ENCODE measurements around the gene PHF21A. TPM values are rescaled to one million over a fixed set of nuclear protein-coding genes. Genes with fewer than 3 reads are reported as not detected.

Gene PHF21A
- polyA plus RNA-seq, 1 donor (not counting 4 experiments of a cell fraction or from before 2014, with no cell fraction given) = 16.1 TPM

- no peak overlapping the region for H2AFZ ChIP-seq (ENCODE audit: control insufficient read depth, low read length)
- no peak overlapping the region for H3K4me2 ChIP-seq (ENCODE audit: control insufficient read depth, extremely low read depth, insufficient read depth, low read depth, low read length)
- DNase-seq (ENCODE audit: low read depth, low spot score) = no peak
- H3K27me3 ChIP-seq (ENCODE audit: control insufficient read depth, extremely low read depth, insufficient read depth, low read length) = no peaks in the 10 kb centered on the region
- no peak for FAIRE-seq
- no peak overlapping the region for H3K4me3 ChIP-seq (ENCODE audit: control insufficient read depth in 2 of 3, extremely low read depth in 1 of 3, insufficient read depth in 2 of 3, low read depth in 1 of 3, low read length in 3 of 3)
- H3K4me1 ChIP-seq (ENCODE audit: control insufficient read depth, extremely low read depth, insufficient read depth, low read length) = peaks cover 3% of the 10 kb centered on the region
- H4K20me1 ChIP-seq (ENCODE audit: control insufficient read depth, extremely low read depth, insufficient read depth, low read length) = no peaks in the 10 kb centered on the region
- H3K36me3 ChIP-seq (ENCODE audit: control insufficient read depth in 2 of 2, extremely low read depth in 1 of 2, insufficient read depth in 2 of 2, low read length in 2 of 2) = peaks cover 0 to 3% of the 10 kb centered on the region in 2 experiments
- dilution Hi-C loops (cut with MboI; ENCODE audit: extremely low pct_ligation_motif_present, low sequenced_read_pairs) = no loop called here
- H3K9ac ChIP-seq (ENCODE audit: control insufficient read depth, extremely low read depth, insufficient read depth, low read length) = no peak overlapping the region
- no peak for TF ChIP-seq EZH2 (IDR thresholded peaks at IDR 0.05; ENCODE audit: low read length)
- TF ChIP-seq CTCF (optimal IDR thresholded peaks at IDR 0.05 in 1 of 3, IDR thresholded peaks at IDR 0.05 in 1 of 3, conservative IDR thresholded peaks at IDR 0.05 in 1 of 3; ENCODE audit: extremely low read depth in 1 of 3, insufficient read depth in 2 of 3, low read length in 3 of 3) = no peak
- no peaks in the 10 kb centered on the region for H3K9me3 ChIP-seq (ENCODE audit: control insufficient read depth, low read depth, low read length)
- H3K79me2 ChIP-seq (ENCODE audit: control insufficient read depth, insufficient read depth, low read length) = no peaks in the 10 kb centered on the region
- peaks cover 2% of the 10 kb centered on the region for H3K9me1 ChIP-seq (ENCODE audit: control insufficient read depth, extremely low read depth, insufficient read depth, low read length)
- no peak overlapping the region for H3K27ac ChIP-seq (ENCODE audit: control insufficient read depth, insufficient read depth, low read length)
Measured at GRCh38 chr11:45960387-45961095, 160.7 kb downstream of the PHF21A start.

- no peak overlapping the region for H3K9ac ChIP-seq (ENCODE audit: control insufficient read depth, extremely low read depth, insufficient read depth, low read length)
- H3K9me3 ChIP-seq (ENCODE audit: control insufficient read depth, low read depth, low read length) = no peaks in the 10 kb centered on the region
- no peaks in the 10 kb centered on the region for H3K4me1 ChIP-seq (ENCODE audit: control insufficient read depth, extremely low read depth, insufficient read depth, low read length)
- DNase-seq (ENCODE audit: low read depth, low spot score) = no peak
- no peaks in the 10 kb centered on the region for H3K27me3 ChIP-seq (ENCODE audit: control insufficient read depth, extremely low read depth, insufficient read depth, low read length)
- H3K9me1 ChIP-seq (ENCODE audit: control insufficient read depth, extremely low read depth, insufficient read depth, low read length) = peaks cover 2% of the 10 kb centered on the region
- H3K27ac ChIP-seq (ENCODE audit: control insufficient read depth, insufficient read depth, low read length) = no peak overlapping the region
- no peak for FAIRE-seq
- no peaks in the 10 kb centered on the region for H4K20me1 ChIP-seq (ENCODE audit: control insufficient read depth, extremely low read depth, insufficient read depth, low read length)
- no peaks in the 10 kb centered on the region for H3K79me2 ChIP-seq (ENCODE audit: control insufficient read depth, insufficient read depth, low read length)
- no peak overlapping the region for H3K4me2 ChIP-seq (ENCODE audit: control insufficient read depth, extremely low read depth, insufficient read depth, low read depth, low read length)
- H3K36me3 ChIP-seq (ENCODE audit: control insufficient read depth in 2 of 2, extremely low read depth in 1 of 2, insufficient read depth in 2 of 2, low read length in 2 of 2) = peaks cover 0 to 6% of the 10 kb centered on the region in 2 experiments
- TF ChIP-seq CTCF (optimal IDR thresholded peaks at IDR 0.05 in 1 of 3, IDR thresholded peaks at IDR 0.05 in 1 of 3, conservative IDR thresholded peaks at IDR 0.05 in 1 of 3; ENCODE audit: extremely low read depth in 1 of 3, insufficient read depth in 2 of 3, low read length in 3 of 3) (no peak), EZH2 (IDR thresholded peaks at IDR 0.05; ENCODE audit: low read length) (no peak)
- H2AFZ ChIP-seq (ENCODE audit: control insufficient read depth, low read length) = no peak overlapping the region
- no peak overlapping the region for H3K4me3 ChIP-seq (ENCODE audit: control insufficient read depth in 2 of 3, extremely low read depth in 1 of 3, insufficient read depth in 2 of 3, low read depth in 1 of 3, low read length in 3 of 3)
- dilution Hi-C loops (cut with MboI; ENCODE audit: extremely low pct_ligation_motif_present, low sequenced_read_pairs) = no loop called here
Measured at GRCh38 chr11:45959851-45960250, 161.4 kb downstream of the PHF21A start.

All from keratinocyte (primary cell).